GM23248 (cell line): ENCODE results near the gene DEFB129.

Experiments
- EZH2 ChIP-seq: fragments of 200-600 bp; sonication (generic); IDR thresholded peaks from 2 replicates; pipeline ENCODE4 v1.6.1; 2018; ENCODE audit warnings: antibody characterized with exemption, mild to moderate bottlenecking; ENCODE audit not compliant: insufficient read depth, poor library complexity, severe bottlenecking
- EZH2phosphoT487 ChIP-seq: fragments of 200-600 bp; sonication (generic); IDR thresholded peaks from 2 replicates; pipeline ENCODE4 v1.6.1; 2018; ENCODE audit warnings: antibody characterized with exemption, moderate library complexity, mild to moderate bottlenecking, low read depth; ENCODE audit not compliant: insufficient read depth

- TF ChIP-seq EZH2phosphoT487: no peak
- no peak for TF ChIP-seq EZH2
These were observed 16.1 kb upstream of the DEFB129 start for GRCh38 chr20:210809-211502.
